HG03354 (cell line): ENCODE measurements around the gene TMUB1.

Experiments used
- ATAC-seq: cut with Tn5 transposase; IDR thresholded peaks from one replicate; pipeline ENCODE4 v1.9.1; 2021; ENCODE audit warnings: mild to moderate bottlenecking; ENCODE audit not compliant: unreplicated experiment, poor library complexity, severe bottlenecking

Gene TMUB1

GRCh38 chr7:151074817-151075661, 8.3 kb downstream of the TMUB1 start:
- ATAC-seq: no peak

- ATAC-seq: no peak
These were observed 9.3 kb downstream of the TMUB1 start for GRCh38 chr7:151073990-151074389.

GRCh38 chr7:151071032-151071866, 12.0 kb downstream of the TMUB1 start:
- ATAC-seq: no peak

- ATAC-seq: no peak
These were observed 12.7 kb downstream of the TMUB1 start for GRCh38 chr7:151070574-151070960.

GRCh38 chr7:151069841-151070573, 13.3 kb downstream of the TMUB1 start:
- no peak for ATAC-seq

- ATAC-seq: no peak
These were observed 15.1 kb downstream of the TMUB1 start for GRCh38 chr7:151068069-151068773.

- no peak for ATAC-seq
These were observed 16.9 kb downstream of the TMUB1 start for GRCh38 chr7:151066273-151066974.

- ATAC-seq: no peak
These were observed 17.8 kb downstream of the TMUB1 start for GRCh38 chr7:151065516-151065915.

GRCh38 chr7:151064993-151065392, 18.3 kb downstream of the TMUB1 start:
- ATAC-seq: no peak

GRCh38 chr7:151064454-151064853, 18.8 kb downstream of the TMUB1 start:
- no peak for ATAC-seq

GRCh38 chr7:151063212-151063561, 20.1 kb downstream of the TMUB1 start:
- no peak for ATAC-seq

GRCh38 chr7:151062399-151063211, 20.7 kb downstream of the TMUB1 start:
- no peak for ATAC-seq

GRCh38 chr7:151062111-151062398, 21.2 kb downstream of the TMUB1 start:
- ATAC-seq: no peak

- ATAC-seq: no peak
These were observed 21.8 kb downstream of the TMUB1 start for GRCh38 chr7:151061213-151062110.

GRCh38 chr7:151060416-151061212, 22.7 kb downstream of the TMUB1 start:
- no peak for ATAC-seq

- no peak for ATAC-seq
These were observed 23.2 kb downstream of the TMUB1 start for GRCh38 chr7:151060113-151060415.
